Aorta (tissue), 5 donors: ENCODE results near the gene DYNC1I1. TPM values are rescaled to one million over a fixed set of nuclear protein-coding genes. Genes with fewer than 3 reads are reported as not detected.
A peak's percentile ranks its signal among the peaks of the same experiment; 100 is the strongest.

Experiments used
- ATAC-seq: fragments of 200-7000 bp; cut with Tn5 transposase; one replicate; pipeline ENCODE4 v1.9.1; 2022; ENCODE audit warnings: moderate library complexity; ENCODE audit not compliant: low FRiP score
- DNase-seq, 2 donors: peaks; one replicate each; pipeline ENCODE4 v3.0.0-alpha.2; 2020
- H3K27ac ChIP-seq, 2 donors: one replicate each; pipeline ENCODE4 v1.5.1; 2013; ENCODE audit warnings: low read length in 2 of 2, mild to moderate bottlenecking in 2 of 2, moderate library complexity in 2 of 2, control low read depth in 1 of 2, inconsistent platforms in 1 of 2, low read depth in 1 of 2
- H3K27me3 ChIP-seq, 2 donors: one replicate each; pipeline ENCODE4 v1.6.1; 2013; ENCODE audit warnings: control low read depth in 1 of 2, low read length in 1 of 2, mild to moderate bottlenecking in 1 of 2, moderate library complexity in 1 of 2; ENCODE audit not compliant: insufficient read depth in 2 of 2, control insufficient read depth in 1 of 2
- H3K36me3 ChIP-seq, 2 donors: one replicate each; pipeline ENCODE4 v1.6.1; 2013; ENCODE audit warnings: control low read depth in 1 of 2, low read length in 1 of 2, mild to moderate bottlenecking in 1 of 2; ENCODE audit not compliant: insufficient read depth in 2 of 2, control insufficient read depth in 1 of 2
- H3K4me1 ChIP-seq, 2 donors: one replicate each; pipeline ENCODE4 v1.6.1; 2013; ENCODE audit warnings: low read length in 2 of 2, control low read depth in 1 of 2, mild to moderate bottlenecking in 1 of 2, moderate library complexity in 1 of 2; ENCODE audit not compliant: insufficient read depth in 2 of 2, control insufficient read depth in 1 of 2
- H3K4me3 ChIP-seq, 2 donors: one replicate each; pipeline ENCODE4 v1.5.1; 2013; ENCODE audit warnings: low read length in 2 of 2, control low read depth in 1 of 2, mild to moderate bottlenecking in 1 of 2
- H3K9me3 ChIP-seq: one replicate; pipeline ENCODE4 v1.6.1; 2013; ENCODE audit warnings: mild to moderate bottlenecking, low read length; ENCODE audit not compliant: control insufficient read depth
- WGBS, 2 donors: extraction: QIAGEN DNeasy Blood & Tissue Kit; methylation state at CpG; one replicate each; pipeline ENCODE4 v1.1.7; 2013; 5-methylcytosine and 5-hydroxymethylcytosine counted together
- intact Hi-C, 2 donors: fragments of 100-400 bp; cut with DNase I; formaldehyde crosslinking; loops; one replicate each; pipeline versions ENCODE4 v1.14.2 to v1.15.0; 2022
- polyA plus RNA-seq, 2 donors: library from polyadenylated mRNA; stranded (reverse); fragments of 200-250 nt; gene quantifications; one replicate each; pipeline ENCODE4 v1.2.3, GENCODE V29; 2013
- total RNA-seq, 2 donors: library from RNA; stranded (reverse); fragmentation: NEBNext Ultra II Directional; extraction: Animal tissue kit (Norgen Biotek cat#: 25700); gene quantifications; one replicate each; pipeline ENCODE4 v1.2.1, GENCODE V29; 2021
- donor health status: healthy with polysubstance abuse.
- donor health status: Bipolar disorder and iron deficiency.
- donor health status: DM: no; HTN: no; CAD: no.
- donor health status: DM: no; HTN: no; CAD: no.
- donor health status: DM: yes; HTN: yes; CAD: no.

Gene DYNC1I1
- total and polyA plus RNA-seq, 4 donors: 7.4 to 13.3 (median 11.3) TPM

GRCh38 chr7:95753440-95753839 is 18.9 kb upstream of the DYNC1I1 start:
- intact Hi-C loops: no loop called here
- Histone ChIP-seq H3K4me1 (peaks cover 0 to 3% of the 10 kb centered on the region in 2 donors), H3K27me3 (no peaks in the 10 kb centered on the region), H3K36me3 (no peaks in the 10 kb centered on the region), H3K9me3 (peaks cover 2% of the 10 kb centered on the region), H3K4me3 (no peak overlapping the region), H3K27ac (no peak overlapping the region)
- DNase-seq (no peak), ATAC-seq (no peak)

- WGBS, 2 donors: 76 to 83% methylated on average over 6 of the region's 6 CpGs
These were observed 16.9 kb upstream of the DYNC1I1 start for GRCh38 chr7:95755277-95755934.

GRCh38 chr7:95758187-95758586 is 14.2 kb upstream of the DYNC1I1 start:
- peaks cover 2% of the 10 kb centered on the region for H3K9me3 ChIP-seq
- H3K36me3 ChIP-seq: no peaks in the 10 kb centered on the region
- H3K27ac ChIP-seq: no peak overlapping the region
- WGBS, 2 donors: 12 to 25% methylated on average over 3 of the region's 3 CpGs
- DNase-seq (no peak), ATAC-seq (no peak)
- peaks cover 0 to 3% of the 10 kb centered on the region in 2 donors for H3K4me1 ChIP-seq
- intact Hi-C loops: no loop called here
- H3K4me3 ChIP-seq: no peak overlapping the region
- H3K27me3 ChIP-seq: no peaks in the 10 kb centered on the region

More at GRCh38 chr7:95755277-95755934, 16.9 kb upstream of the DYNC1I1 start:
- Histone ChIP-seq H3K9me3 (peaks cover 2% of the 10 kb centered on the region), H3K27ac (no peak overlapping the region), H3K36me3 (no peaks in the 10 kb centered on the region), H3K4me3 (no peak overlapping the region), H3K27me3 (no peaks in the 10 kb centered on the region), H3K4me1 (peaks cover 0 to 3% of the 10 kb centered on the region in 2 donors)
- no peak for ATAC-seq
- intact Hi-C loops: no loop called here
- DNase-seq: no peak

GRCh38 chr7:95766086-95766485 is 6.3 kb upstream of the DYNC1I1 start:
- no peak overlapping the region for H3K27ac ChIP-seq
- H3K36me3 ChIP-seq: no peaks in the 10 kb centered on the region
- WGBS, 2 donors: 92 to 93% methylated on average over 2 of the region's 2 CpGs
- H3K4me3 ChIP-seq: no peak overlapping the region
- H3K4me1 ChIP-seq: no peaks in the 10 kb centered on the region
- no peak for DNase-seq
- H3K27me3 ChIP-seq: no peaks in the 10 kb centered on the region
- no peak for ATAC-seq
- no peaks in the 10 kb centered on the region for H3K9me3 ChIP-seq
- intact Hi-C loops: no loop called here

- no peaks in the 10 kb centered on the region for H3K4me1 ChIP-seq
- no peaks in the 10 kb centered on the region for H3K36me3 ChIP-seq
- 97 to 100% methylated on average over 1 of the region's 1 CpG for WGBS, 2 donors
- no peak overlapping the region for H3K27ac ChIP-seq
- intact Hi-C loops: no loop called here
- H3K9me3 ChIP-seq: no peaks in the 10 kb centered on the region
- H3K4me3 ChIP-seq: no peak overlapping the region
- no peaks in the 10 kb centered on the region for H3K27me3 ChIP-seq
- no peak for ATAC-seq
- no peak for DNase-seq
These were observed 5.7 kb upstream of the DYNC1I1 start for GRCh38 chr7:95766657-95767056.

- Histone ChIP-seq H3K27me3 (no peaks in the 10 kb centered on the region), H3K27ac (peak overlapping the region in 1 of 2 donors; percentile 38), H3K9me3 (no peaks in the 10 kb centered on the region), H3K4me1 (peaks cover 0 to 4% of the 10 kb centered on the region in 2 donors), H3K36me3 (no peaks in the 10 kb centered on the region), H3K4me3 (peak overlapping the region; percentile 85 to 87)
- ATAC-seq (peak; percentile 47), DNase-seq (peak in 1 of 2 donors; percentile 77)
- 12% methylated on average over 40 to 45 of the region's 45 CpGs for WGBS, 2 donors
- intact Hi-C loops: loop anchor here in 1 of 2 donors (10.0 kb wide), 1 partner anchor 102 kb away; no protein-coding TSS in a partner anchor
These were observed 622 bp downstream of the DYNC1I1 start for GRCh38 chr7:95772771-95773581.

- H3K27ac ChIP-seq: no peak overlapping the region
- H3K27me3 ChIP-seq: no peaks in the 10 kb centered on the region
- H3K4me3 ChIP-seq: no peak overlapping the region
- no peak for DNase-seq
- H3K36me3 ChIP-seq: no peaks in the 10 kb centered on the region
- 93 to 96% methylated on average over 2 of the region's 2 CpGs for WGBS, 2 donors
- H3K4me1 ChIP-seq: peaks cover 4% of the 10 kb centered on the region in 2 donors
- ATAC-seq: no peak
- intact Hi-C loops: loop anchor here in 1 of 2 donors (10.0 kb wide), 1 partner anchor 98 kb away; no protein-coding TSS in a partner anchor
- no peaks in the 10 kb centered on the region for H3K9me3 ChIP-seq
These were observed 4.3 kb downstream of the DYNC1I1 start for GRCh38 chr7:95776561-95777185.

GRCh38 chr7:95777269-95777668 is 4.9 kb downstream of the DYNC1I1 start:
- Histone ChIP-seq H3K27me3 (no peaks in the 10 kb centered on the region), H3K4me1 (peaks cover 4% of the 10 kb centered on the region in 2 donors), H3K27ac (no peak overlapping the region), H3K4me3 (no peak overlapping the region), H3K9me3 (peaks cover 2% of the 10 kb centered on the region), H3K36me3 (no peaks in the 10 kb centered on the region)
- no peak for DNase-seq
- WGBS, 2 donors: 93 to 94% methylated on average over 7 of the region's 7 CpGs
- intact Hi-C loops: loop anchor here in 1 of 2 donors (10.0 kb wide), 1 partner anchor 98 kb away; no protein-coding TSS in a partner anchor
- ATAC-seq: no peak
